ENCODE measurements around the gene PTTG1IP. TPM values are rescaled to one million over a fixed set of nuclear protein-coding genes. Genes with fewer than 3 reads are reported as not detected.

The PTTG1IP gene
- total RNA-seq, 1 donor from 2014 or later = 240 TPM

GRCh38 chr21:44817914-44818639 lies 55.4 kb downstream of the PTTG1IP start, which contains the start of gene SUMO3:
TSS of gene SUMO3 (minus strand) at chr21:44818062. CDS start at chr21:44817968, 94 bp downstream.
- peaks cover 16% of the 10 kb centered on the region for H3K9me3 Mint-ChIP-seq (ENCODE audit: unreplicated experiment)
- no peaks in the 10 kb centered on the region for H3K27me3 ChIP-seq (ENCODE audit: insufficient read depth, low read length)
- no peak for TF ChIP-seq EZH2 (IDR thresholded peaks at IDR 0.05; ENCODE audit: insufficient read depth, low read length)
- no peak for TF ChIP-seq CTCF (IDR thresholded peaks at IDR 0.05; ENCODE audit: insufficient read depth, low read depth, low read length)
- no peaks in the 10 kb centered on the region for H3K36me3 ChIP-seq (ENCODE audit: insufficient read depth, low read length)
- peak within 1 kb of the TSS; percentile 85 for H3K9ac ChIP-seq (ENCODE audit: low read length)
- DNase-seq (ENCODE audit: low read depth) (peak; percentile 54), FAIRE-seq (no peak)
- peaks cover 44% of the 10 kb centered on the region for H4K20me1 ChIP-seq (ENCODE audit: insufficient read depth, low read length)
- peaks cover 2% of the 10 kb centered on the region for H3K27me3 Mint-ChIP-seq (ENCODE audit: low read depth, unreplicated experiment)
- peaks cover 6% of the 10 kb centered on the region for H3K36me3 Mint-ChIP-seq (ENCODE audit: low read depth, unreplicated experiment)
- peaks cover 5% of the 10 kb centered on the region for H3K4me1 Mint-ChIP-seq (ENCODE audit: low read depth, unreplicated experiment)
- H3K79me2 ChIP-seq (ENCODE audit: insufficient read depth, low read length) = peaks cover 45% of the 10 kb centered on the region
- H3K4me3 Mint-ChIP-seq (ENCODE audit: unreplicated experiment) = peak within 1 kb of the TSS; percentile 67
- peak within 1 kb of the TSS; percentile 72 for H3K27ac ChIP-seq (ENCODE audit: low read depth, low read length)
- H3K4me2 ChIP-seq (ENCODE audit: low read length) = peak within 1 kb of the TSS; percentile 96
- no peak within 1 kb of the TSS for H3K27ac Mint-ChIP-seq (ENCODE audit: unreplicated experiment)
- no peaks in the 10 kb centered on the region for H3K4me1 ChIP-seq (ENCODE audit: insufficient read depth, low read length)
- peak within 1 kb of the TSS; percentile 73 for H3K4me3 ChIP-seq (ENCODE audit: insufficient read depth, low read depth, low read length)
- peak within 1 kb of the TSS; percentile 78 for H2AFZ ChIP-seq (ENCODE audit: low read depth, low read length)
- H3K9me3 ChIP-seq (ENCODE audit: insufficient read depth, low read depth, low read length) = peaks cover 8% of the 10 kb centered on the region

- TF ChIP-seq EZH2 (IDR thresholded peaks at IDR 0.05; ENCODE audit: insufficient read depth, low read length) (no peak), CTCF (IDR thresholded peaks at IDR 0.05; ENCODE audit: insufficient read depth, low read depth, low read length) (no peak)
- Histone ChIP-seq H4K20me1 (ENCODE audit: insufficient read depth, low read length) (peaks cover 50% of the 10 kb centered on the region), H3K36me3 (ENCODE audit: insufficient read depth, low read length) (no peaks in the 10 kb centered on the region), H3K9me3 (ENCODE audit: insufficient read depth, low read depth, low read length) (peaks cover 8% of the 10 kb centered on the region), H3K79me2 (ENCODE audit: insufficient read depth, low read length) (peaks cover 50% of the 10 kb centered on the region), H3K4me2 (ENCODE audit: low read length) (peak overlapping the region; percentile 96), H3K27me3 (ENCODE audit: insufficient read depth, low read length) (no peaks in the 10 kb centered on the region), H2AFZ (ENCODE audit: low read depth, low read length) (peak overlapping the region; percentile 47), H3K9ac (ENCODE audit: low read length) (peak overlapping the region; percentile 85), H3K4me1 (ENCODE audit: insufficient read depth, low read length) (no peaks in the 10 kb centered on the region), H3K4me3 (ENCODE audit: insufficient read depth, low read depth, low read length) (peak overlapping the region; percentile 73), H3K27ac (ENCODE audit: low read depth, low read length) (peak overlapping the region; percentile 72)
- peaks cover 2% of the 10 kb centered on the region for H3K27me3 Mint-ChIP-seq (ENCODE audit: low read depth, unreplicated experiment)
- peaks cover 12% of the 10 kb centered on the region for H3K9me3 Mint-ChIP-seq (ENCODE audit: unreplicated experiment)
- H3K36me3 Mint-ChIP-seq (ENCODE audit: low read depth, unreplicated experiment) = peaks cover 6% of the 10 kb centered on the region
- peak overlapping the region; percentile 67 for H3K4me3 Mint-ChIP-seq (ENCODE audit: unreplicated experiment)
- FAIRE-seq = no peak
- peaks cover 5% of the 10 kb centered on the region for H3K4me1 Mint-ChIP-seq (ENCODE audit: low read depth, unreplicated experiment)
- DNase-seq (ENCODE audit: low read depth) = peak; percentile 63
- H3K27ac Mint-ChIP-seq (ENCODE audit: unreplicated experiment) = no peak overlapping the region
Observed at GRCh38 chr21:44817506-44817880, 56.0 kb downstream of the PTTG1IP start.

All from astrocyte (in vitro differentiated cells and primary cell).